Activated B cell treated with CpG ODN at 0.5 μM for 24 hours (primary cell): Measurements from ENCODE around the gene SUPT3H. TPM values are rescaled to one million over a fixed set of nuclear protein-coding genes. Genes with fewer than 3 reads are reported as not detected.

Experiments
- ATAC-seq: fragments of 200-7000 bp; cut with Tn5 transposase; one replicate; pipeline ENCODE4 v1.10.0; 2021; ENCODE audit warnings: low read depth, mild to moderate bottlenecking, moderate library complexity
- CTCF ChIA-PET: fragments of 350-600 bp; sonication (Branson Sonifier 250); formaldehyde crosslinking; loops from one replicate; lab custom pipeline; 2021; ENCODE audit warnings: antibody characterized with exemption; lab: Charles Lee
- POLR2A ChIA-PET: fragments of 350-600 bp; sonication (Branson Sonifier 250); formaldehyde crosslinking; loops from one replicate; lab custom pipeline; 2021; ENCODE audit warnings: antibody characterized with exemption; lab: Charles Lee
- DNase-seq: peaks from one replicate; pipeline ENCODE4 v3.0.0; 2022
- H3K27ac Mint-ChIP-seq: one replicate; pipeline ENCODE4 v1.8.0; 2020; ENCODE audit warnings: mixed read lengths
- H3K27me3 Mint-ChIP-seq: one replicate; pipeline ENCODE4 v1.8.0; 2021; ENCODE audit warnings: mixed read lengths
- H3K36me3 Mint-ChIP-seq: one replicate; pipeline ENCODE4 v1.8.0; 2021; ENCODE audit warnings: low read depth, mixed read lengths
- H3K4me1 Mint-ChIP-seq: one replicate; pipeline ENCODE4 v1.8.0; 2021; ENCODE audit warnings: mixed read lengths
- H3K4me3 Mint-ChIP-seq: one replicate; pipeline ENCODE4 v1.8.0; 2020; ENCODE audit warnings: mild to moderate bottlenecking, mixed read lengths
- H3K9me3 Mint-ChIP-seq: one replicate; pipeline ENCODE4 v1.8.0; 2020; ENCODE audit warnings: mixed read lengths
- CTCF ChIP-seq: fragments of 200-600 bp; IDR thresholded peaks from one replicate; pipeline ENCODE4 v1.8.0; 2022; ENCODE audit warnings: antibody characterized with exemption, mild to moderate bottlenecking
- intact Hi-C: fragments of 100-400 bp; cut with micrococcal nuclease; formaldehyde crosslinking; loops from one replicate; pipeline ENCODE4 v1.15.1; 2024
- total RNA-seq: library from RNA; stranded (reverse); gene quantifications from 2 replicates; pipeline ENCODE4 v1.2.3, GENCODE V29; 2022

Gene SUPT3H
- total RNA-seq, 1 donor from 2014 or later = 9.9 TPM

- peaks cover 26% of the 10 kb centered on the region for H3K4me1 Mint-ChIP-seq
- no peaks in the 10 kb centered on the region for H3K9me3 Mint-ChIP-seq
- H3K27ac Mint-ChIP-seq = peak overlapping the region; percentile 99
- ATAC-seq = peak; percentile 14
- no peaks in the 10 kb centered on the region for H3K27me3 Mint-ChIP-seq
- no peak for DNase-seq
- TF ChIP-seq CTCF = no peak
- H3K4me3 Mint-ChIP-seq = peak overlapping the region; percentile 99
- ChIA-PET POLR2A (interaction anchor here (0.6 to 2.4 kb wide), 16 partner anchors 8 to 751 kb away, joined by 3 to 16 read pairs (median 6); partner anchors contain the start of gene ENPP4), CTCF (interaction anchor here (1.0 to 2.2 kb wide), 4 partner anchors 42 to 723 kb away, joined by 5 to 11 read pairs (median 6); no protein-coding TSS in a partner anchor)
- intact Hi-C loops = loop anchor here (1.0 to 2.0 kb wide), 5 partner anchors 43 to 750 kb away; partner anchors contain the start of gene ENPP4
- H3K36me3 Mint-ChIP-seq = peaks cover 11% of the 10 kb centered on the region
Observed at GRCh38 chr6:45378334-45378926, 696 bp upstream of the SUPT3H start.

- Mint-ChIP-seq H3K27ac (peak overlapping the region; percentile 99), H3K4me1 (peaks cover 26% of the 10 kb centered on the region), H3K27me3 (no peaks in the 10 kb centered on the region), H3K9me3 (no peaks in the 10 kb centered on the region), H3K36me3 (peaks cover 11% of the 10 kb centered on the region), H3K4me3 (peak overlapping the region; percentile 99)
- POLR2A ChIA-PET = interaction anchor here (1.5 to 2.4 kb wide), 3 partner anchors 43 to 337 kb away, joined by 6 to 16 read pairs (median 9); no protein-coding TSS in a partner anchor
- CTCF ChIA-PET = interaction anchor here (1.5 to 2.2 kb wide), 2 partner anchors 338 to 546 kb away, joined by 6 to 11 read pairs; no protein-coding TSS in a partner anchor
- no peak for ATAC-seq
- intact Hi-C loops = loop anchor here (1.0 kb wide), 1 partner anchor 337 kb away; no protein-coding TSS in a partner anchor
- TF ChIP-seq CTCF = no peak
- no peak for DNase-seq
Observed at GRCh38 chr6:45377043-45377553, 636 bp downstream of the SUPT3H start.

GRCh38 chr6:45376310-45377042 lies 1.3 kb downstream of the SUPT3H start:
- TF ChIP-seq CTCF = no peak
- no peak for ATAC-seq
- peaks cover 11% of the 10 kb centered on the region for H3K36me3 Mint-ChIP-seq
- no peaks in the 10 kb centered on the region for H3K27me3 Mint-ChIP-seq
- no peak for DNase-seq
- intact Hi-C loops = loop anchor here (1.0 kb wide), 1 partner anchor 338 kb away; no protein-coding TSS in a partner anchor
- H3K4me1 Mint-ChIP-seq = peaks cover 26% of the 10 kb centered on the region
- no peaks in the 10 kb centered on the region for H3K9me3 Mint-ChIP-seq
- H3K4me3 Mint-ChIP-seq = peak overlapping the region; percentile 99
- H3K27ac Mint-ChIP-seq = peak overlapping the region; percentile 99
- ChIA-PET CTCF (interaction anchor here (2.2 kb wide), 1 partner anchor 338 kb away, joined by 11 read pairs; no protein-coding TSS in a partner anchor), POLR2A (interaction anchor here (2.4 kb wide), 1 partner anchor 43 kb away, joined by 16 read pairs; no protein-coding TSS in a partner anchor)

- no peaks in the 10 kb centered on the region for H3K27me3 Mint-ChIP-seq
- H3K36me3 Mint-ChIP-seq = peaks cover 11% of the 10 kb centered on the region
- ATAC-seq (no peak), DNase-seq (no peak)
- H3K9me3 Mint-ChIP-seq = no peaks in the 10 kb centered on the region
- ChIA-PET CTCF (no interaction called here), POLR2A (no interaction called here)
- H3K4me3 Mint-ChIP-seq = no peak overlapping the region
- intact Hi-C loops = no loop called here
- peaks cover 26% of the 10 kb centered on the region for H3K4me1 Mint-ChIP-seq
- H3K27ac Mint-ChIP-seq = no peak overlapping the region
- no peak for TF ChIP-seq CTCF
Observed at GRCh38 chr6:45375449-45375848, 2.3 kb downstream of the SUPT3H start.
